Activated effector memory CD4-positive, alpha-beta T cell treated with anti-CD3 and anti-CD28 coated beads, Interleukin-2, amount 50 U/mL, for 16 hours (primary cell): Measurements from ENCODE around the gene CEP72.
A peak's percentile ranks its signal among the peaks of the same experiment; 100 is the strongest.
"Not testable (repeated sequence)": the region's sequence is repeated elsewhere in the genome, so short reads cannot be mapped to it uniquely, and the experiment has no call there.

ENCODE experiments used
- DNase-seq: peaks from one replicate; pipeline ENCODE4 v3.0.0-alpha.2; 2020

Gene CEP72, protein sequence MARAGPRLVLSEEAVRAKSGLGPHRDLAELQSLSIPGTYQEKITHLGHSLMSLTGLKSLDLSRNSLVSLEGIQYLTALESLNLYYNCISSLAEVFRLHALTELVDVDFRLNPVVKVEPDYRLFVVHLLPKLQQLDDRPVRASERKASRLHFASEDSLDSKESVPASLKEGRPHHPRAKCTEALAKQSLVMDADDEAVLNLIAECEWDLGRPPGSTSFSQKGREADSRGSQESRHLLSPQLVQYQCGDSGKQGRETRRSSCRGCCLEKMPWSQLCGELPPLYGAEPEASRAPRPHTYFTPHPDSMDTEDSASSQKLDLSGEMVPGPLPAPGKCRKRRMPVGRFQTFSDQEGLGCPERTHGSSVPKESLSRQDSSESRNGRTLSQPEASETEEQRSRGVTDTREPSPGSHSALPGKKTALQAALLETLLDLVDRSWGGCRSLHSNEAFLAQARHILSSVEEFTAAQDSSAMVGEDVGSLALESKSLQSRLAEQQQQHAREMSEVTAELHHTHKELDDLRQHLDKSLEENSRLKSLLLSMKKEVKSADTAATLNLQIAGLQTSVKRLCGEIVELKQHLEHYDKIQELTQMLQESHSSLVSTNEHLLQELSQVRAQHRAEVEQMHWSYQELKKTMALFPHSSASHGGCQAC

DNA sequence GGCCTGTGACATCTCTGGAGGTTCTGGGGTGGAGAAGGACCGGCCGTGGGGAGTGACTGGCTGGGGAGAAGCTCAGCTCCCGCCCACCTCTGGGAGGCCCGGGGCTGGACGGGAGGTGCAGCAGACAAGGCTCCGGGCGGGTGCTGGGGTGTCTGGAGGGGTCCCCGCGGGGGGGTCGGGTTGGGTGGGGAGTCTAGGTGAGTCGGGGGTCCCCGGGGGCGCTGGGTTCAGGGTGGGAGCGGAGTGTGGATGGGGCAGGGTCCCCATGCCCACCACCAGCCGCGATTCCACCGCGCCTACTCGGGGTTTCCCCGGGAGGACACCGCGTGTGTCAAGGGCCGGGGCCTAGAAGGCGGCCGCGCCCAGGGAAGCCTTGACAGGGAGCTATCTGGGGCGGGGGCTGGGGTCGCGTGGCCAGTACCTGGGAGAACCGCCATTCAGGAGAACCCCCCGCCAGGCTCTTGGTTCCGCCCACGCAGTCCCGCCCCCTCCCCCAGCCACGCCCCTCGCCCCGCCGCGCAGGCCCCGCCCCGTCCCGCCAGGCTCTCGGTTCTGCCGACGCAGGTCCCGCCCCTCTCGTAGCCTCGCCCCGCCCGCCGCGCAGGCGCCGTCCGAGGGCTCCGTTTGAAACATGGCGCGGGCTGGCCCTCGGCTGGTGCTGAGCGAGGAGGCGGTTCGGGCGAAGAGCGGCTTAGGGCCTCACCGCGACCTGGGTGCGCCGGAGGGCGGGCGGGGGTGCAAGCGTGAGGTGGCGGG lies at the start of gene CEP72:
Gene CEP72 (plus strand): TSS at position 610 of the 756 bp plus-strand sequence. CDS start 22 bp downstream, at position 632.
- peak; percentile 98 for DNase-seq

DNA sequence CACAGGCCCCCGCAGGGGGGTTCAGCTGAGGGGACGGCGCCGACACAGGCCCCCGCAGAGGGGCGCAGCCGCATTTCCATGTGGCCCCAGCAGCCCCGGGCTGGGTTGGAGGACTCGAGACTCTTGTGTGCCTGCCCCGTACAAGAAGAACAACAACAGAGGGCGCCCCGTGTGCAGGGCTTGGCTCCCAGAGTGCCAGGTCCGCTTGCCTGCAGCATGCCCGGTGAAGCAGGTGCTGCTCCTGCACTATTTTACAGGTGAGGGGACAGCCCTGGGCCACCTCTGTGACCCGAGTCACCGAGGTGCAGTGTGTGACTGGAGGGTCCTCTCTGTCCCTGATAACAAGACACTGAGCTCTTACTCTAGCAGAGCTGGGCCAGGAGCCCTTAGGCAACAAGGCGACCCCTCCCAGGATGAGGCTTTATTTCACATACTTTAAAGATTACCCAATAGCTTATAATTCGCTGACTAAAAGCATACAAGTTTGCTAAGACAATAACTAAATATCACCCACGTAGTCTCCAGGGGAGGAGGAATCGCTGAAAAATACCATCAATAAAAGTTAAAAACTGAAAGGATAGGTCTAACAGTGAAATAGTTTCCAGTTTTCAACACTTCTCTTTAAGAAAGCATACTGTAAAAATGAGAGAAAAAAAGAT lies 46.2 kb upstream of the CEP72 start:
- DNase-seq: no peak

DNA sequence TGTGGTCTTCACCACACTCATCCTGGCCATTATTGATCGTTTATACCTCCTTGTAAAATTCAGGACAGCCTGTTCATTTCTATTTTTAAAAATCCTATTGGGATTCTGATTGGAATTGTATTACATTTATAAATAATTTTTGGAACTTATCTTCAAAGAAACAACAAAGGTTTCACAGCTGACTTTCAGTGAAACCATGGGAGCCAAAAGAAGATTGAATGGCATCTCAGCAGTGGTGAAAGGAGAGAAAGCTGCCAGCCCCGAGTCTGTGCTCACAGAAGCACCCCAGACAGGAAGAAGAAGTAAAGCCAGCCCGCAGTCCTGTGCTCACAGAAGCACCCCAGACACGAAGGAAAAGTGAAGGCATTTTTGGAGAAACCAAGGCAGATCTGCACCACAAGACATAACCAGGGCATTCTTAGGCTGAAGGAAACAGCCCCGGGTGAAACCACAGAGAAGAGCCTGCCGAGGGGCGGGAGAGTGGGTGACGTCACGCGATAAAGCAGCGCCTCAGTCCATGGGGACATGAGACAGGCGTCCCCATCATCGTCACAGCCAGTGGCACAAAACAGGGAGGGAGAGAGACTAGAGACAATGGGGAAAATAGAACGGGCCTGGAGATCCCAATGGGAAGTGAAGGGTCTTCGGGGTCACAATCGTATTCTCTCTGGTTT lies 45.4 kb upstream of the CEP72 start:
- no peak for DNase-seq

DNA sequence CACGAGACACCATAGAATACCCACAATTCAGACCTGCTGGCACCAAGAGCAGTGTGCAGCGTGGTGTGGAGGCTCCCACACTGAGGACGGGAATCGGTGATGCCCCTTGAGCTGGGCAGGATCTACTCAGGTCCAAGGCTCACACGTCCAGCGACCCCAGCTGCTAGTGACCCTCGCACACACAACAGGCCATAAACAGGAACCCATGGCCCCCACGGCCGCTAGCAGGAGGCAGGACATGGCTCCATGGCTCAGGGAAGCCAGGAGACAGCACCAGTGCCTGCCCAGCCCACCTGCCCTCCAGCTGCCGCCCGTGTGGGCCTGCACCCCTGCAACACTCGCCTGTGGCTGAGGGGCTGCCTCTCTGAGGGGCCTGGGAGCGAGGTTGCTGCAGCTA lies 44.5 kb upstream of the CEP72 start:
- DNase-seq: no peak

DNA sequence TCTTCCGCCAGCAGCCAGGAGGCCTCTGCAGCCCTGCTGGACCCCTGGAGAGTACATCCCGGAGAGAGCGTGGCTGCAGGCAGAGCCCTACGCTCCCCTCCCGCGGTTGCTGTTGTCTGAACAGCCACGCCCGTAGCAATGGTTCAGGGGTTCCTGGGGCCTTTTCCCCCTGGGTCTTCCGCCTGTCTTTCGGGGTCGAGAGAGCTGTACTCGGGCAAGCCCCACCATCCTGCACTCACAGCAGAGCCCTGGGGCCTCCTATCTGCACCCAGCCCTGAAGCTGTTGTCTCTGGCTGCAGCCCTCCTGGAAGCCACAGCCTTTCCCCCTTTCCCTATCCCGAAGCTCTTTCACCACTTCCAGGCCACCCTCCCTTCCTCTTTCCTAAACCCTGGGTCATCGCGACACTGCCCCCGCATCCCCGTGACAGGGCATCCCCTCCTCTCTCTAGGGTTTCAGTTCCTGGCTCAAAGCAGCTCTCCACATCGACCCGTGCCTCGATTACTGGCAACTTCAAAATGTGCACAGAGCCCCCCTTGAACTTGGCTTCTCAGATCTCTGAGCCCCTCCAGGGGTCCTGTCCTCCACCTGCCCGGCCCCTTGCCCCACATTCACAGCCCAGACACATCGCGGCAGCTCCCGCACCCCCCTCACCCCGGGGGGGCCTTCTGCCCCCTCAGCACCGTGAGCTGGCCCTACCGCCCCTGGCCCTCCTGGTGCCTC lies 43.9 kb upstream of the CEP72 start:
- no peak for DNase-seq

DNA sequence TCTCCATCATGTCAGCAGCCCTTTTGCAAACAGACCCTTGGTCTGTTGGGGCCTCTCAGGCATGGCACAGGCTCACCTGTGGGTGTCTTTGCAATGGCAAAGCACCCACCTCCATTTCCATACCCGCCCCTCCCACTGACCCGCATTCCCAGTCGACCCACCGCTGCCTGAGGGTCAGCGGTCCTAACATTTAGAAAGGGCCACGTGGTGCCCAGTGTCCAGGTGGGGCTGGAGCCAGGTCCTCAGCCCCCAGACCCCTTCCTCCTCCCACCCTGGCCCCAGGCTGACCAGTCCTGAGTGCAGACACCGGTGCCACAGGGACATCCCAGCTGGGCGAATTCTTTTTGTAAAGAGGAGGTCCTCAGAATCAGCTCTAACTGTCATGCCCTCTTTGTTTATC lies 43.3 kb upstream of the CEP72 start:
- DNase-seq: no peak

DNA sequence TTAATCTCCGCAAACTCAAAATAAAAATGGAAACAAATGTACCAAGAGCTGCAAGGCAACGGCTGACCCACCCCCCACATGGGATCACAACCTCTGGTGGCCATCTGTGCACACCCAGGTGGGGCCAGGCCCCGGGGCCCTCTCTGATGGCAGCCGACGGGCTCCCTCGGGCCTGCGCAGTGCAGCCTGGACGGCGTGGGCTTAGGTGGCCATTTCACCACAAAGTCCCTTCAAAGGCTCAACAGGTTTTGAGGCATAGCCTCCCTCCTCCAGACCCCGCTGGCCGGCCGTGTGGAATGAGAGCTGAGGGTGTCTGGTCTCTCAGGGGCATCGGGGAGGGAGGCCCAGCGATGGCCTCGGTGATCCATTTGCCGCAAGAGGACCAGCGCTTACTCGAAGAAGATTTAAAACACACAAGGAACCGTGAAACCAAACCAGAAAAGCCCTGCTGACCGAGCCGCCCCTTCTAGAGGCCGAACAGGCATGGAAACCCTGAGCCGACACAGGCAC lies 42.7 kb upstream of the CEP72 start:
- DNase-seq: no peak

DNA sequence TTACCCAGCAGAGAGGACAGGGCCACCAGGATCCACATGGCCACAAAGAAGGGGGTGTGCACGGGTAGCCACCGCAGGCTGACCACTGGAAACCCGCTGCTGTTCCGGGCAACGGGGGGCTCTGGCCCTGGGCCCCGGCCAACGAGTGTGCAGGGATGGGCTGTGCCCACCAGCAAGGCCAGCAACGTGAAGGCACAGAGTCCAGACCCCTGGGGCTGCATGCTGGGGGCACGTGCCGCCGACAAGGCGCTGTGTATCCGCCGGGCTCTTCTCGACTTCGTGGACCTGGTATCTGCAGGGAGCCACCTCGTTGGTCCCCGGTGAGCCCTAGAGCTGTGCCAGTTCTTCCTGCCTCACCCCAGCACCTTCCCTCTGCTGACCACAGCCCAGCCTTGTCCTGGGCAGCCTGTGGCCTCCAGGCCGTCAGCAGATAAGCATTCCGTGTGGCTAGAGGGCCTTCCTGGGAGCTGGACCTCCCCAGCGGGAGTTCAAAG lies 42.2 kb upstream of the CEP72 start:
- DNase-seq: no peak

DNA sequence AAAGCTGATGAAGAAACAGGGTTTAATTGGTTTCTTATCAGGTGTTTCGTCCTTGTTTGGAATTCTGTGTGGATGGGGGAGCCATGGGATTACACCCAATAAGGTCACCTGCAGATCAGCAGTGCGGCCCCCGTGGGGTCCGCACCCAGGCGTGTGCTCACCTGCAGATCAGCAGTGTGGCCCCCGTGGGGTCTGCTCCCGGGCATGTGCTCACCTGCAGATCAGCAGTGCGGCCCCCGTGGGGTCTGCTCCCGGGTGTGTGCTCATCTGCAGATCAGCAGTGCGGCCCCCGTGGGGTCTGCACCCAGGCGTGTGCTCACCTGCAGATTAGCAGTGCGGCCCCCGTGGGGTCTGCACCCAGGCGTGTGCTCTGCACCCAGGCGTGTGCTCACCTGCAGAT lies 41.7 kb upstream of the CEP72 start:
- no peak for DNase-seq

DNA sequence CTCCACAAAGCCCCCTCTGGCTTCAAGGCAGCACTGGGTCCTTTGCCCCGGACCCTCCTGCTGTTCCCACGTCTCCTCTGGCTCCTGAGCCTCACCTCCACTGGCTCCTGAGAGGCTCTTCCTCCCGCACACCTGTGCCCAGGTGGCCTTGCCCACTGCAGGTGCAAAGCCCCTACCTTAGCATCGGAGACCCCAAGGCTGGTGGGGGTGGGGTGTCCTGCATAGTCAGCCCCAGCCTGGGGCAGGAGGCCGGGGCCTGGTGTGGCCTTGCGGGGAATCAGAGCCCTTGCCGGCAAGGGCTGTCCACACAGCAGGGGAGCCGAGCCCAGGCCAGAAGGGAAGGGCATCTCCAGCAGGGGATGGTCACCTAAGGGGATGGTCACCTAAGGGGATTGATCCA lies 41.3 kb upstream of the CEP72 start:
- DNase-seq: no peak

DNA sequence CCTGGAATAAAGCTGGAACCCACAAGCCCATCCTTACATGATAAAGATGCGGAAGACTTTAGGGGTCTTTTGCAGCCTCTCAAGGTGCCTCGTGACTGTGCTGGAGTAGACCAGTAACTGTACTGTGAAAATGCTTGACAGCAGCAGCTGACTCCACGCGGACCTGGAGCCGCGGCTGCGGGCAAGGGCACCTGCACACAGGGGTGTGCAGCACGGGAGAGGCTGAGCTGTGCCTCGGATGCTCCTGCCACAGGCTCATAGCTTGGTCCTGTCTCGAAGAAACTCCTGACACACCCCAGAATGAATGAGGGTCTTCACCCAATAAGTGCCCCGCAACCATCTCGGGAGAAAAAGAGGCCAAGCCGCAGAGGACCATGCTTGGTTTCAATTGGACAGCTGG lies 40.3 kb upstream of the CEP72 start:
- peak; percentile 42 for DNase-seq

DNA sequence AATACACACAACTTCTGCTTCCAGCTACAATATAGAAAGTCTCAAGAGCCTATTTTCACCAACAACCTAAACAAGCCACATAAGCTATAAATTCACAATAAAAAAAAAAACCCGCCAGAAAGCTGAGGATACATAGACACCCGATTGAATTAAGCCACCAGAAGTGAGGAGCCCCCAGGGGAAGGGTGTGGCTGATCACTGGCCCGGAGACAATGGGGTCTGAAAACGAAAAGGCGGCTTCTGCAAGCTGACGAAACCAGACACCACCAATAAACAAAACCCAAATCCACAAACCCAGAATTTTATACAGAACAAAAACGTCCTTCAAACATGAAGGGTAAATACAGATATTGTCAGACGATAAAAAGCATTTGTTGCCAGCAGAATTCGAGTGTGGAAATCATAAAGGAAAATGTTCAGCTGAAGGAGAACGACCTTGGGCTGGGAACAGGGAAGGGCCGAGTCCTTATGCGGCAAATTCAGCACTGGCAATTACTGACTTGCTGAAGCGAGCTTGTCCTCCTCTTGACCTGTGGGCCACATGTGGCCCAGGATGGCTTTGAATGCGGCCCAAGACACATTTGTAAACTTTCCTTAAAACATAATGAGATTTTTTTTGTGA lies 39.6 kb upstream of the CEP72 start:
- no peak for DNase-seq

DNA sequence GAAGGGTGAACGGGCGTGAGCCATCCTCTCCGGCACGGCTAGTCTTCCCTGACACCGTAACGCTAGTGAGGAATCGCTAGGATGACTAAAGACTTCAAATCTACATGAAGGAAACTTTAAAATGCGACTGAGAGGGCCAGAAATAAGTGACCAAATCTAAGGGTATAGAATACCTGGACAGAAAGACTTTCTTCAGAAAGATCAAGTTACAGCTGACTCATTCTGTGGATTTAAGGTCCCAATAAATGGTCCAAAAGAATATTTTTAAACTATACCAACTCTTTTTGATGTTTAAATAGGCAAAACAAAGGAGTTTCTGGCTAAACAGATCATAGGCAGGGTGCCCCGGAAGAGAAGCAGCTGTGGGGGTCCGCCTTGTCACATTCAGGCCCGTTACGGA lies 38.9 kb upstream of the CEP72 start:
- no peak for DNase-seq

DNA sequence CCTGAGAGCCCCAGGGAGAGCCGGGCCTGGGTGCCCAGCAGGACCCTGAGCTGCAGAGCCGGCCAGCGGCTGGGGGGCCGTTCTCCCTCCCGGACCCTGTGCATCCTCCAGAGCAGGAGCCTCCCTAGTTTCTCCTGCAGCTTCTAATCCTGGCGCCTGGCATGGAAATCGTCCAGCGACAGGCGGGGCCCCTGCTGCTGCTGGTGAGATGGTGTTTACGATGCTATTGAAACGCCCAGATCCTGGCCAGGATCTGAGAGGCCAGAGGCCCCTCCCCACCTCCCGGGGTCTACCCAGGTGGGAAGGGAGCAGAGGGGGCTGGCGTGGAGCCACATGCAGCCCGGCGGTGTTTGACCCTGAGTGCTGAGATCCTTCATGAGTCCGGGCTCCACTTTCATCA lies 38.2 kb upstream of the CEP72 start:
- no peak for DNase-seq

DNA sequence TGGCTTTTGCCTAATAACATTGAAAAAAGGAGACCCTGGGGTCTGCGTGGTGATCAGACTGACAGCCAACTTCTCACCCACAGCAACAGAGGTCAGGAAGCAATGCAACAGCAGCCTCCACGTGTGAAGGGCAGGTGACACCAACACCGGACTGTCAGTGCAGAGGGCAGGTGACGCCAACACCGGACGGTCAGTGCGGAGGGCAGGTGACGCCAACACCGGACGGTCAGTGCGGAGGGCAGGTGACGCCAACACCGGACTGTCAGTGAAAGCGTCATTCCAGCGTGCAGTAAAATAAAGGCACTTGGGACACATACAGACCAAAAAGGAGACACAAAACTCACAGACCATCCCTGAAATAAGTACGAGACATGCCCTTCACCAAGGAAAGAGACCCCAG lies 37.2 kb upstream of the CEP72 start:
- DNase-seq: no peak

DNA sequence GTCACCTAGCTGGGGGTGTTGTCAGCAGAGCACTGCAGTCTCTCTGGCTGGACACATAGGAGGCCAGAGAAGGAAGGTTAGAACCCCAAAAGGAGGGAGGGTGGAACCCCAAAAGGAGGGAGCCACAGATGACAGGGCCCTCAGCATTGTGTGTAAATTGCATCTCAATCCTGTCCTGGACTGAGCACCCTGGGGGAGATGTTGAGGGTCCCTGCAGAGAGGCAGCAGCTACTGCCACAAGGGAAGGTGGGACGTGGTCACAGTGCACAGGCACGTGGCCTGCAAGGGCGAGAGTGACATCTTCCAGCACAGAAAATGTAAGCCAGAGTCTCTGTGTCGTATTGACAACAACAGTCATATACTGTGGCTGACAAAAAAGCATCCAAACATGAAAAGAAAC lies 36.5 kb upstream of the CEP72 start:
- DNase-seq: no peak

DNA sequence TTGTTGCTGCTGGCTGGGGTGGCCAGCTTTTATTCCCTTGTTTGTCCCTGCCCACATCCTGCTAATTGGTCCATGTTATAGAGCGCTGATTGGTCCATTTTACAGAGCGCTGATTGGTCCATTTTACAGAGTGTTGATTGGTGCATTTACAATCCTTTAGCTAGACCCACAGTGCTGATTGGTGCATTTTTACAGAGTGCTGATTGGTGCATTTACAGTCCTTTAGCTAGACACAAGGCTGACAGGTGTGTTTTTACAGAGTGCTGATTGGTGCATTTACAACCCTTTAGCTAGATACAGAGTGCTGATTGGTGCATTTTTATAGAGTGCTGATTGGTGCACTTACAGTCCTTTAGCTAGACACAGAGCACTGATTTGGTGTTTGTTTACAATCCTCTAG lies 34.9 kb upstream of the CEP72 start:
- DNase-seq: not testable (repeated sequence)

DNA sequence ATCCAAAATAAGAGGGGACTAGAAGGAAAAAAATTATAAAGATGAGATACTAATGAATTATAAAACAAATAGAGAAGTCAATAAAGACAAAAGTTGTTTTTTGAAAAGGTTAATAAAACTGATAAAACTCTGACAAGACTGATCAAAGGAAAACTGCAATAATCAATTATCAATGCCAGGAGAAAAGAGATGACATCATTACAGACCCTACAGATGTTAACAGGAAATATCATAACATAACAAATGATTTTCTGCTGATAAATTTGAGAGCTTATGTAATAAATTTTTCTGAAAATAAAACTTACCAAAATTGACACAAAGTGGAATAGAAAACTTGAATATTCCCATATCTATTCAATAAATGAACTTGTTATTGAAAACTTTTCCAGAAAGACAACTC lies 34.3 kb upstream of the CEP72 start:
- no peak for DNase-seq

DNA sequence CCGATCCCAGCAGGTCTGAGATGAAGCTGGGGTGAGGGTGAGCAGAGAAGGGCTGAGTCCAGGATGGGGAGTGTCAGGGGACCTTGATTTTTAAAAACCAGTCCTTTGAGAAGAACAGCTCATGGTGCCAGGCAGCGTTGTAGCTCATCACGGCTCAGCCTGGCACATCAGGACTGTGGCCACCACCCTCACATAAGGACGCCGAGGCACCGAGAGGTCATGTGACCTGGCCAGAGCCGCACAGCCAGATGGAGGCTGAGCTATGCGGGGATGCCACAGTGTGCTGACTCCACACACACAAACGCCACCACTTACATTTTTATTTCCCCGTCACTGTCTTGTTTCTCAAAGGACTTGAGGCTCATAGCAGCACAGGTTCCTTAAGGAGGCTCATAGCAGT lies 32.9 kb upstream of the CEP72 start:
- DNase-seq: no peak

DNA sequence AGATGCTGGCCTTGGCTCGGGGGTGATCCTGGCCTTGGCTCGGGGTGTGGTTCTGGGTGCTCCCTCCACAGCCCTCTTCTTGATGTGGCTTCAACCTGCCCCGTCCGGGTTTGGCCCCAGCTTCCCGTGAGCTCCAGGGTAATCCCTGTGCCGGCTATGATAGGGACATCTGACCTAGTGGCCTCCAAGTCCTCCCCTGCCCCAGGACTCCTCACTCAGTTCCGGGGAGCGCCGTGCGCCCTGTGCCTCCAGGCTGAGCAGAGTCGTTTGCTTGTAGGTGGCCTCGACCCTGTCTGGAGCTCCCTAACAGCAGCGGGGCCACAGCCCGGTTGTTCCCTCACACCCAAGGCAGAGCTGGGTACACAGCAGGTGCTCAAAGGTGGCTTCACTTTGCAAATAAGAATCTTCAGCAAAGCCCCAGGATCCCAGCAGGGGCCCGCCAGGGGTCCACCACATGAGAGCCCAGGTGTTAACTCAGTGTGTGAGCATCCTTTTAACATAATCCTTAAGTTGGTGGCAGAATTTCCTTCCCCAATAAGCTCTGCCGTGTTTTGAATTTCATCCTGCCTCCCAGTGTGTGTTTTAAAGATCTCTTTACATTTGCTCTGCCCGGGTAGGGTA lies 32.3 kb upstream of the CEP72 start:
- DNase-seq: no peak

DNA sequence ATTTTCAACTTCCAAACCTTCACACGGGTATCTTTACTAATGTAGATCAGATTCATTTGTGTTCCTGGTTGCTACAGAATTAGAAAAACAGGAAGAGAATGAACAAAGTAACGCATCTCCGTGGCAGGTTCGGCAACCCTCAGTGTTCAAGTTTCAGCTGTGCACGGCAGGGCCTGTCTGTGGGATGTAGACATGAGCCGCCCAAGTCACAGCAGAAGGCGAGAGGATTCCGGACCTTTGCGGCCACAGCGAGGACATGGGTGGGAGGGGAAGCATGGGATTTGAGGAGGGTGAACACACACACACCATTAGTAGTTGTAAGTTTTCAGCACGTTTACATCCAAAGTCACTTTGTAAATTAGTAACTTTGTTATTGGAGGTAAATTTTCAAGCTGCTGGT lies 31.7 kb upstream of the CEP72 start:
- DNase-seq: no peak
